CD14-positive monocyte (primary cell): ENCODE results near the gene RPL28. TPM values are rescaled to one million over a fixed set of nuclear protein-coding genes. Genes with fewer than 3 reads are reported as not detected.

Experiments
- DNase-seq, 3 donors: peaks; one replicate each; pipeline ENCODE4 v3.0.0-alpha.2; 2011 to 2022
- H2AFZ ChIP-seq: 2 replicates; pipeline ENCODE4 v1.6.0; 2012; ENCODE audit warnings: mild to moderate bottlenecking, low read depth, low read length, inconsistent platforms; ENCODE audit not compliant: insufficient read depth, poor library complexity, severe bottlenecking
- H3K27ac ChIP-seq, 2 donors: 1 replicate in 1 of 2; 2 replicates in 1 of 2; pipeline ENCODE4 v1.5.1; 2012 to 2013; ENCODE audit warnings: low read length in 2 of 2, control low read depth in 1 of 2, inconsistent platforms in 1 of 2, low read depth in 1 of 2, mild to moderate bottlenecking in 1 of 2
- H3K27me3 ChIP-seq, 2 donors: one replicate each; pipeline versions ENCODE4 v1.6.0 to v1.6.1; 2011 to 2013; ENCODE audit warnings: low read length in 2 of 2; ENCODE audit not compliant: control insufficient read depth in 2 of 2, insufficient read depth in 2 of 2
- H3K36me3 ChIP-seq, 2 donors: replicated peaks in 1 of 2; 1 replicate in 1 of 2; 2 replicates in 1 of 2; pipeline versions ENCODE4 v1.5.1 to v1.6.1; 2012 to 2013; ENCODE audit warnings: low read length in 2 of 2, control low read depth in 1 of 2, inconsistent platforms in 1 of 2, mild to moderate bottlenecking in 1 of 2; ENCODE audit not compliant: insufficient read depth in 2 of 2, control insufficient read depth in 1 of 2
- H3K4me1 ChIP-seq, 2 donors: 1 replicate in 1 of 2; 2 replicates in 1 of 2; pipeline versions ENCODE4 v1.5.1 to v1.6.1; 2012 to 2013; ENCODE audit warnings: low read length in 2 of 2, control low read depth in 1 of 2, inconsistent platforms in 1 of 2, mild to moderate bottlenecking in 1 of 2, moderate library complexity in 1 of 2; ENCODE audit not compliant: insufficient read depth in 2 of 2, control insufficient read depth in 1 of 2
- H3K4me2 ChIP-seq: replicated peaks from 2 replicates; pipeline ENCODE3; 2012; ENCODE audit warnings: low read length, moderate library complexity, mild to moderate bottlenecking; ENCODE audit not compliant: poor library complexity, severe bottlenecking; ENCODE audit errors: extremely low read depth
- H3K4me3 ChIP-seq, 3 experiments: fragments of 200-600 bp in 1 of 3; sonication (generic) in 1 of 3; replicated peaks in 1 of 3; 1 replicate in 2 of 3; 2 replicates in 1 of 3; pipeline ENCODE4 v1.5.1; 2011 to 2013; ENCODE audit warnings: low read length in 3 of 3, mild to moderate bottlenecking in 3 of 3, control low read depth in 2 of 3, low read depth in 2 of 3, inconsistent platforms in 1 of 3, moderate library complexity in 1 of 3
- H3K79me2 ChIP-seq: 2 replicates; pipeline ENCODE4 v1.6.0; 2012; ENCODE audit warnings: mild to moderate bottlenecking, control low read depth, inconsistent platforms, low read length, moderate library complexity; ENCODE audit not compliant: insufficient read depth
- H3K9ac ChIP-seq: 2 replicates; pipeline ENCODE4 v1.6.0; 2017; ENCODE audit warnings: low read length, mild to moderate bottlenecking; ENCODE audit not compliant: insufficient read depth, poor library complexity, severe bottlenecking
- H3K9me3 ChIP-seq, 2 donors: replicated peaks in 1 of 2; 1 replicate in 1 of 2; 2 replicates in 1 of 2; pipeline versions ENCODE4 v1.5.1 to v1.6.1; 2012 to 2013; ENCODE audit warnings: low read length in 2 of 2, control low read depth in 1 of 2; ENCODE audit not compliant: control insufficient read depth in 1 of 2, insufficient read depth in 1 of 2
- H4K20me1 ChIP-seq: 2 replicates; pipeline ENCODE4 v1.6.0; 2012; ENCODE audit warnings: mild to moderate bottlenecking, low read length, control low read depth, moderate library complexity; ENCODE audit not compliant: insufficient read depth
- H3K27ac Mint-ChIP-seq, 7 donors: one replicate each; pipeline ENCODE4 v1.8.0; 2020; ENCODE audit warnings: mild to moderate bottlenecking in 7 of 7, mixed read lengths in 7 of 7, moderate library complexity in 6 of 7, inconsistent platforms in 2 of 7
- H3K27me3 Mint-ChIP-seq, 3 donors: one replicate each; pipeline ENCODE4 v1.8.0; 2021 to 2022; ENCODE audit warnings: low read depth in 3 of 3, mild to moderate bottlenecking in 3 of 3, mixed read lengths in 3 of 3, moderate library complexity in 3 of 3, inconsistent platforms in 1 of 3
- H3K36me3 Mint-ChIP-seq, 2 donors: one replicate each; pipeline ENCODE4 v1.8.0; 2020; ENCODE audit warnings: mixed read lengths in 2 of 2, inconsistent platforms in 1 of 2, mild to moderate bottlenecking in 1 of 2
- H3K4me1 Mint-ChIP-seq: one replicate; pipeline ENCODE4 v1.8.0; 2020; ENCODE audit warnings: mild to moderate bottlenecking, mixed read lengths
- H3K4me3 Mint-ChIP-seq, 2 donors: one replicate each; pipeline ENCODE4 v1.8.0; 2020; ENCODE audit warnings: mild to moderate bottlenecking in 2 of 2, mixed read lengths in 2 of 2, moderate library complexity in 1 of 2
- H3K9me3 Mint-ChIP-seq, 7 donors: one replicate each; pipeline ENCODE4 v1.8.0; 2020 to 2022; ENCODE audit warnings: mixed read lengths in 7 of 7, mild to moderate bottlenecking in 6 of 7, moderate library complexity in 6 of 7, inconsistent platforms in 2 of 7
- WGBS: methylation state at CpG from one replicate; pipeline ENCODE4 v1.1.5; 2013; ENCODE audit warnings: missing lambda C conversion rate; ENCODE audit not compliant: insufficient coverage; 5-methylcytosine and 5-hydroxymethylcytosine counted together
- intact Hi-C, 2 donors: fragments of 100-400 bp; cut with micrococcal nuclease; formaldehyde crosslinking; loops; one replicate each; pipeline versions ENCODE4 v1.15.0 to v1.15.1; 2023
- polyA plus RNA-seq, 3 donors: library from polyadenylated mRNA; depleted of rRNA in 1 of 3; unstranded in 2 of 3; stranded (reverse) in 1 of 3; fragments of 300-500 nt in 2 of 3; fragments of >200 nt in 1 of 3; fragmentation: Illumina TruSeq in 2 of 3; gene quantifications; 1 replicate in 2 of 3; 2 replicates in 1 of 3; pipeline ENCODE4 v1.2.3, GENCODE V29; 2012 to 2021
- TF ChIP-seq, protein P1 (sequence below): fragments of 200-600 bp; IDR thresholded peaks from one replicate; pipeline ENCODE4 v1.8.0; 2022; ENCODE audit warnings: antibody characterized with exemption, mild to moderate bottlenecking

RPL28 gene
- polyA plus RNA-seq, 3 donors: 199 to 3,862 (median 208) TPM

DNA sequence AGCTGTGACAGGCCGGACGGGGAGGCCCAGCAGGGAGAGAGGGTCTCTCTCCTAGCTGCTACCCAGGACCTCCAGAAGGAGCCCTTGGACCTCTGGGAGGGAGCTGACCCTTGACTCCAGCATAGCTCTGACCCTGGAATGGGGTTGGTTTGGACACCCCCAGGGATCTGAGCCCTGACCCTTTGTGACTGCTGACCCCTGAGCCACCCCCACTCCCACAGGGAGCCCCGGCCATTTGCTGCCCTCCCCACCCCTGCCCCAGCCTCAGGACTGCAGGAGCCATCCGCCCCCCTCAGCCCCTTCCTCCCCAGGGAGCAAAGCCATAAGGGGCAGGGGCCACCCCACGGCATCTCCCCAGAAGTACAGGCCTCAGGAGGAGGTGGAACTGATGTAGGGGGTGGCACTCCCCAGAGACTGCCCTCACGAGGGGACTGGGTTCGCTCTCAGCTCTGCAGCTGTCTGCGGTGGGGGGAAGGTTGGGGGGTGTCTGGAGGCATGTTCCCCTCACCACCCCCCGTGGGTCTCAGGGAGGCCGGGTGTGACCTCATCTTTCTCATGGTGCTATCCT lies 38.2 kb upstream of the RPL28 start:
- peaks cover 11 to 18% (median 18%) of the 10 kb centered on the region in 3 donors for H3K27me3 Mint-ChIP-seq
- H3K27ac Mint-ChIP-seq: no peak overlapping the region

GRCh38 chr19:55348317-55349034 lies 37.3 kb upstream of the RPL28 start:
- peaks cover 17 to 18% of the 10 kb centered on the region in 2 donors for H3K36me3 Mint-ChIP-seq
- Histone ChIP-seq H2AFZ (no peak overlapping the region), H3K36me3 (peaks cover 4 to 5% of the 10 kb centered on the region in 2 donors), H4K20me1 (no peaks in the 10 kb centered on the region), H3K9ac (no peak overlapping the region), H3K4me2 (no peak overlapping the region), H3K27me3 (peaks cover 6 to 23% of the 10 kb centered on the region in 2 donors), H3K4me1 (peaks cover 12 to 16% of the 10 kb centered on the region in 2 donors), H3K27ac (no peak overlapping the region), H3K4me3 (no peak overlapping the region), H3K79me2 (no peaks in the 10 kb centered on the region), H3K9me3 (peaks cover 0 to 9% of the 10 kb centered on the region in 2 donors)
- H3K4me3 Mint-ChIP-seq: no peak overlapping the region
- H3K4me1 Mint-ChIP-seq: peaks cover 27% of the 10 kb centered on the region
- intact Hi-C loops: no loop called here
- no peak overlapping the region for H3K27ac Mint-ChIP-seq
- H3K27me3 Mint-ChIP-seq: peaks cover 20 to 28% (median 28%) of the 10 kb centered on the region in 3 donors
- TF ChIP-seq, protein P1, sequence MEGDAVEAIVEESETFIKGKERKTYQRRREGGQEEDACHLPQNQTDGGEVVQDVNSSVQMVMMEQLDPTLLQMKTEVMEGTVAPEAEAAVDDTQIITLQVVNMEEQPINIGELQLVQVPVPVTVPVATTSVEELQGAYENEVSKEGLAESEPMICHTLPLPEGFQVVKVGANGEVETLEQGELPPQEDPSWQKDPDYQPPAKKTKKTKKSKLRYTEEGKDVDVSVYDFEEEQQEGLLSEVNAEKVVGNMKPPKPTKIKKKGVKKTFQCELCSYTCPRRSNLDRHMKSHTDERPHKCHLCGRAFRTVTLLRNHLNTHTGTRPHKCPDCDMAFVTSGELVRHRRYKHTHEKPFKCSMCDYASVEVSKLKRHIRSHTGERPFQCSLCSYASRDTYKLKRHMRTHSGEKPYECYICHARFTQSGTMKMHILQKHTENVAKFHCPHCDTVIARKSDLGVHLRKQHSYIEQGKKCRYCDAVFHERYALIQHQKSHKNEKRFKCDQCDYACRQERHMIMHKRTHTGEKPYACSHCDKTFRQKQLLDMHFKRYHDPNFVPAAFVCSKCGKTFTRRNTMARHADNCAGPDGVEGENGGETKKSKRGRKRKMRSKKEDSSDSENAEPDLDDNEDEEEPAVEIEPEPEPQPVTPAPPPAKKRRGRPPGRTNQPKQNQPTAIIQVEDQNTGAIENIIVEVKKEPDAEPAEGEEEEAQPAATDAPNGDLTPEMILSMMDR: no peak
- 93% methylated on average over 14 of the region's 22 CpGs for WGBS
- no peak for DNase-seq
- H3K9me3 Mint-ChIP-seq: peaks cover 0 to 9% (median 6%) of the 10 kb centered on the region in 7 donors

More for the DNA sequence above, 38.2 kb upstream of the RPL28 start:
- Histone ChIP-seq H3K27ac (no peak overlapping the region), H3K9me3 (no peaks in the 10 kb centered on the region), H3K9ac (no peak overlapping the region), H3K4me1 (peaks cover 8 to 10% of the 10 kb centered on the region in 2 donors), H3K4me3 (no peak overlapping the region), H4K20me1 (no peaks in the 10 kb centered on the region), H2AFZ (no peak overlapping the region), H3K27me3 (peaks cover 0 to 14% of the 10 kb centered on the region in 2 donors), H3K79me2 (no peaks in the 10 kb centered on the region), H3K4me2 (no peak overlapping the region), H3K36me3 (peaks cover 9 to 13% of the 10 kb centered on the region in 2 donors)
- no CpG with 5 or more reads among the region's 10 CpGs for WGBS
- Mint-ChIP-seq H3K4me1 (peaks cover 18% of the 10 kb centered on the region), H3K36me3 (peaks cover 19 to 21% of the 10 kb centered on the region in 2 donors), H3K9me3 (peaks cover 0 to under 1% (median under 1%) of the 10 kb centered on the region in 7 donors), H3K4me3 (no peak overlapping the region)
- intact Hi-C loops: no loop called here
- no peak for DNase-seq
- TF ChIP-seq, protein P1: no peak
